GM12864 (cell line): ENCODE measurements around the gene TEX14.

Source experiments
- DNase-seq: peaks from one replicate; pipeline ENCODE4 v3.0.0-alpha.2; 2011; ENCODE audit warnings: low read depth
- H3K4me3 ChIP-seq: 2 replicates; pipeline ENCODE4 v1.5.1; 2011; ENCODE audit warnings: mild to moderate bottlenecking, low read depth, low read length, control low read depth
- TF ChIP-seq, protein P1 (sequence below): IDR thresholded peaks from 2 replicates; pipeline ENCODE4 v1.5.1; 2011; ENCODE audit warnings: low read depth, mild to moderate bottlenecking, moderate library complexity, low read length, control low read depth, inconsistent platforms; ENCODE audit errors: missing control alignments

TEX14 gene, protein sequence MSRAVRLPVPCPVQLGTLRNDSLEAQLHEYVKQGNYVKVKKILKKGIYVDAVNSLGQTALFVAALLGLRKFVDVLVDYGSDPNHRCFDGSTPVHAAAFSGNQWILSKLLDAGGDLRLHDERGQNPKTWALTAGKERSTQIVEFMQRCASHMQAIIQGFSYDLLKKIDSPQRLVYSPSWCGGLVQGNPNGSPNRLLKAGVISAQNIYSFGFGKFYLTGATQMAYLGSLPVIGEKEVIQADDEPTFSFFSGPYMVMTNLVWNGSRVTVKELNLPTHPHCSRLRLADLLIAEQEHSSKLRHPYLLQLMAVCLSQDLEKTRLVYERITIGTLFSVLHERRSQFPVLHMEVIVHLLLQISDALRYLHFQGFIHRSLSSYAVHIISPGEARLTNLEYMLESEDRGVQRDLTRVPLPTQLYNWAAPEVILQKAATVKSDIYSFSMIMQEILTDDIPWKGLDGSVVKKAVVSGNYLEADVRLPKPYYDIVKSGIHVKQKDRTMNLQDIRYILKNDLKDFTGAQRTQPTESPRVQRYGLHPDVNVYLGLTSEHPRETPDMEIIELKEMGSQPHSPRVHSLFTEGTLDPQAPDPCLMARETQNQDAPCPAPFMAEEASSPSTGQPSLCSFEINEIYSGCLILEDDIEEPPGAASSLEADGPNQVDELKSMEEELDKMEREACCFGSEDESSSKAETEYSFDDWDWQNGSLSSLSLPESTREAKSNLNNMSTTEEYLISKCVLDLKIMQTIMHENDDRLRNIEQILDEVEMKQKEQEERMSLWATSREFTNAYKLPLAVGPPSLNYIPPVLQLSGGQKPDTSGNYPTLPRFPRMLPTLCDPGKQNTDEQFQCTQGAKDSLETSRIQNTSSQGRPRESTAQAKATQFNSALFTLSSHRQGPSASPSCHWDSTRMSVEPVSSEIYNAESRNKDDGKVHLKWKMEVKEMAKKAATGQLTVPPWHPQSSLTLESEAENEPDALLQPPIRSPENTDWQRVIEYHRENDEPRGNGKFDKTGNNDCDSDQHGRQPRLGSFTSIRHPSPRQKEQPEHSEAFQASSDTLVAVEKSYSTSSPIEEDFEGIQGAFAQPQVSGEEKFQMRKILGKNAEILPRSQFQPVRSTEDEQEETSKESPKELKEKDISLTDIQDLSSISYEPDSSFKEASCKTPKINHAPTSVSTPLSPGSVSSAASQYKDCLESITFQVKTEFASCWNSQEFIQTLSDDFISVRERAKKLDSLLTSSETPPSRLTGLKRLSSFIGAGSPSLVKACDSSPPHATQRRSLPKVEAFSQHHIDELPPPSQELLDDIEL (N-terminal part only)

DNA sequence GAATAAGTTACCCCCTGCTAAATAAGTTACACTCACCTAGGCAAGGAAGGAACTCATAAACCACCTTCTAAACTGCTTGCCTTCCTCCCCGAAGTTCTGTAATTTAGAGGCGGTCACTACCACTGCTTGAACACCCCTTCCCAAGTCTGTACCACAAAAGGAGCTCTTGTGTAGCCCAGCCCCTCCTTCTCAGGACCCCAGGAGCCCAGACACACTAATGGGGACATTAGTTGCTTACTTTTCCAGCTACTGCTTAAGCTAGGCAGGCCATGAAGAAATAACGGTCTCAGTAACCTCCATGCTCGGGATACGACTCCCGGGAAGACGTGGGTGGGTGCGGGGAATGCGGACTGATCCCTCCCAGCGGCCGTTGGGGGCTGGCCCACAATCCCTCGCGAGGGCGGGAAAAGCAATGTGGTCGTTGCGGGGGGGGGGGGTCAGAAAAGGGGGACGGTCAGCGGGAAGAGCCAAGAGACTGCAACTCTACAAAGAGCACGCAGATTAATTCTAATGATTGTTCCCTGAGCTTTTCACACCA lies at the start of gene TEX14:
Gene TEX14 (minus strand): TSS at position 345 of the 538 bp plus-strand sequence. CDS start 40,044 bp downstream, outside the sequence.
- DNase-seq: no peak
- H3K4me3 ChIP-seq: peak within 1 kb of the TSS; percentile 84
- TF ChIP-seq, protein P1, sequence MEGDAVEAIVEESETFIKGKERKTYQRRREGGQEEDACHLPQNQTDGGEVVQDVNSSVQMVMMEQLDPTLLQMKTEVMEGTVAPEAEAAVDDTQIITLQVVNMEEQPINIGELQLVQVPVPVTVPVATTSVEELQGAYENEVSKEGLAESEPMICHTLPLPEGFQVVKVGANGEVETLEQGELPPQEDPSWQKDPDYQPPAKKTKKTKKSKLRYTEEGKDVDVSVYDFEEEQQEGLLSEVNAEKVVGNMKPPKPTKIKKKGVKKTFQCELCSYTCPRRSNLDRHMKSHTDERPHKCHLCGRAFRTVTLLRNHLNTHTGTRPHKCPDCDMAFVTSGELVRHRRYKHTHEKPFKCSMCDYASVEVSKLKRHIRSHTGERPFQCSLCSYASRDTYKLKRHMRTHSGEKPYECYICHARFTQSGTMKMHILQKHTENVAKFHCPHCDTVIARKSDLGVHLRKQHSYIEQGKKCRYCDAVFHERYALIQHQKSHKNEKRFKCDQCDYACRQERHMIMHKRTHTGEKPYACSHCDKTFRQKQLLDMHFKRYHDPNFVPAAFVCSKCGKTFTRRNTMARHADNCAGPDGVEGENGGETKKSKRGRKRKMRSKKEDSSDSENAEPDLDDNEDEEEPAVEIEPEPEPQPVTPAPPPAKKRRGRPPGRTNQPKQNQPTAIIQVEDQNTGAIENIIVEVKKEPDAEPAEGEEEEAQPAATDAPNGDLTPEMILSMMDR: no peak

DNA sequence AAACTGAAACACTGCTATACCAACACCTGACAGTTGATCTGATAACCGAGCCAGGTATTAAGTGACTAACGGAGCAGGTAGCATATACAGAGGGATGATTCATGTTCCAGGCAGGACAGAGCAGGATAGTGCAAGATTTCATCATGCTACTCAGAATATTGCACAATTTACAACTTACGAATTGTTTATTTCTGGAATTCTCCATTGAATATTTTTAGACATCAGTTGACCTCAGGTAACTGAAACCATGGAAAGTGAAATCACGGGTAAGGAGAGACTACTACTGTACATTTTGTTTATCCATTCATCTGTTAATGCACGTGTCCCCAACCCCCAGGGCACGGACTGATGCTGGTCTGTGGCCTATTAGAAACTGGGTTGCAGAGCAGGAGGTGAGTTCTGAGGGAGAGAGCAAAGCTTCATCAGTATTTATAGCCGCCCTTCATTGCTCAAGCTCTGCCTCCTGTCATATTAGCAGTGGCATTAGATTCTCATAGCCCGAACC lies 49.3 kb upstream of the TEX14 start:
- TF ChIP-seq, protein P1: no peak
- H3K4me3 ChIP-seq: no peak overlapping the region
- no peak for DNase-seq

DNA sequence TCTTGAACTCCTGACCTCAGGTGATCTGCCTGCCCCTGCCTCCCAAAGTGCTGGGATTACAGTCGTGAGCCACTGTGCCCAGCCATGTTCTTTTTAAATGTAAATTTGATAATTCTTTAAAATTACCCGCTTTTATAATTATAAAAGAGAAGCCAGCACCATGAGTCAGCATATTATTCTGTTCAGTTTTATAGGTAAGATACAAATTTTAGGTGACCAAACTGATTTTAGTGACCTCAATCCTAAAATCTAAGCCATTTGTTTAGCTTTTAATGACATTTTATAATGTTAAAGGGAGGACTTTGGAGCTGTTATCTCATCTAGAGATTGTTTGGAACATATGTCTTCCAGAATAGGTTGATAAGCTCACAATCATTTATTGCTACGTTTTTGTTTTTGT lies 43.0 kb upstream of the TEX14 start:
- H3K4me3 ChIP-seq: no peak overlapping the region
- DNase-seq: no peak

DNA sequence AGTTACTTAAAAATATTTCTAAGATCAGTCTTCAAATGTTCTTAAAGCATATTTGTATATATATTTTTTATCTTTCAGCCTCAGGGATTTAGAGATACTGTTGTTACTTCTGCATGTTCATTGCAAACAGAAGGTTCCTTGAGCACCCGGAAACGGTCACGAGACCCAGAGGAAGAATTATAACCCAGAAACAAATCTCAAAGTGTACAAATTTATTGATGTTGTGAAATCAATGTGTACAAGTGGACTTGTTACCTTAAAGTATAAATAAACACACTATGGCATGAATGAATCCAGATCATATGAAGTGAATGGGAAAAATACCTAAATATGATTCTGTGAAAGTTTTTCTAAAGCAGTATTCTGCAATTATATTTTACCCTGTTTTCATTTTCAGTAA lies 42.2 kb upstream of the TEX14 start:
- TF ChIP-seq, protein P1: no peak
- DNase-seq: no peak
- H3K4me3 ChIP-seq: no peak overlapping the region

More for the DNA sequence above, 43.0 kb upstream of the TEX14 start:
- TF ChIP-seq, protein P1: no peak

DNA sequence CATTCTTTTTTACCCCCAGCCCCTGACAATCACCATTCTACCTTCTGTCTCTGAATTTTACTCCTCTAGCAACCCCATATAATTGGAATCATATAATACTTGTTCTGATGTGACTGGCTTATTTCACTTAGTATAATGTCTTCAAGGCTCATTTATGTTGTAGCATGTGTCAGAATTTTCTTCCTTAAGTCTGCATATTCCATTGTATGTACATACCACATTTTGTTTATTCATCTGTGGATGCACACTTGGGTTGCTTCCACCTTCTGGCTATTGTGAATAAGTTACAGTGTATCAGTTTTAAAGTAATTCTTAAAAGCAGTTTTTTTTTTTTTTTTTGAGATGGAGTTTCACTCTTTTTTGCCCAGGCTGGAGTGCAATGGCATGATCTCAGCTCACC lies 39.1 kb upstream of the TEX14 start:
- TF ChIP-seq, protein P1: no peak
- H3K4me3 ChIP-seq: no peak overlapping the region
- no peak for DNase-seq

DNA sequence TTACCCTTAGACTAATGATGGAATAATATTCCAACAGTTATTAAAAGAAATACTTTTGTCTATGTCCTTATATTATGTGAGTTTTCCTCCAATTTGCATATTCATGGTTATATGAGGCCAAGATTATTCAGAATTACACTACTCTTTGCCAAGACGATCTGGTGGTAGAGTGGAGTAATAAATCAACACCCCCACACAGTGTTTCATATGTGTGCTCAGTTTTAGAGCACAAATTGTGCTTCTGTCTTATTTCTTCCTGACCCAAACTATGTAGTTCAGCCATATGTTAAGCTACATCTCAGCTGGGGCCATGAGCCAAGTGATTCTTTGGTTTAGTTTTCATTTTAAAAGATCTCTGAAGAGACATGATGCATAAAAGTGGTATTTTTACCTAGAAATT lies 37.0 kb upstream of the TEX14 start:
- DNase-seq: no peak
- no peak overlapping the region for H3K4me3 ChIP-seq
- TF ChIP-seq, protein P1: no peak
